Upper lobe of left lung (tissue), 4 donors: ENCODE results near the gene SAMD11.
"Not testable (repeated sequence)": the region's sequence is repeated elsewhere in the genome, so short reads cannot be mapped to it uniquely, and the experiment has no call there.

Source experiments
- CTCF ChIP-seq, 6 experiments: fragments of 450-650 bp in 4 of 6; fragments of 200-600 bp in 2 of 6; sonication (generic) in 2 of 6; IDR thresholded peaks; one replicate each; pipeline ENCODE4 v1.5.1; 2016 to 2019; ENCODE audit warnings: antibody characterized with exemption in 6 of 6
- POLR2AphosphoS5 ChIP-seq, 2 donors: sonication (generic); formaldehyde crosslinking; IDR thresholded peaks; one replicate each; pipeline ENCODE4 v1.5.1; 2017; ENCODE audit warnings: antibody characterized with exemption in 2 of 2

- not testable (repeated sequence) for TF ChIP-seq CTCF, POLR2AphosphoS5 (IDR thresholded peaks at IDR 0.05)
Observed at GRCh38 chr1:876428-877208, 47.1 kb upstream of the SAMD11 start.
